PC-3 (cell line): Measurements from ENCODE around the gene ZNF487.

Experiments used
- EZH2 ChIP-seq: fragments of 300-600 bp; sonication (generic); IDR thresholded peaks from one replicate; pipeline ENCODE4 v1.6.1; 2017; ENCODE audit warnings: antibody characterized with exemption, mild to moderate bottlenecking, low read length; ENCODE audit not compliant: unreplicated experiment
- EZH2phosphoT487 ChIP-seq: fragments of 300-600 bp; sonication (generic); IDR thresholded peaks from 2 replicates; pipeline ENCODE4 v1.6.1; 2018; ENCODE audit warnings: mild to moderate bottlenecking, antibody characterized with exemption, low read length, borderline replicate concordance
- TF ChIP-seq, protein P1 (sequence below): fragments of 300-600 bp; sonication (generic); conservative IDR thresholded peaks from 2 replicates; pipeline ENCODE4 v1.5.1; 2017; ENCODE audit warnings: antibody characterized with exemption, low read depth, mild to moderate bottlenecking, low read length

DNA sequence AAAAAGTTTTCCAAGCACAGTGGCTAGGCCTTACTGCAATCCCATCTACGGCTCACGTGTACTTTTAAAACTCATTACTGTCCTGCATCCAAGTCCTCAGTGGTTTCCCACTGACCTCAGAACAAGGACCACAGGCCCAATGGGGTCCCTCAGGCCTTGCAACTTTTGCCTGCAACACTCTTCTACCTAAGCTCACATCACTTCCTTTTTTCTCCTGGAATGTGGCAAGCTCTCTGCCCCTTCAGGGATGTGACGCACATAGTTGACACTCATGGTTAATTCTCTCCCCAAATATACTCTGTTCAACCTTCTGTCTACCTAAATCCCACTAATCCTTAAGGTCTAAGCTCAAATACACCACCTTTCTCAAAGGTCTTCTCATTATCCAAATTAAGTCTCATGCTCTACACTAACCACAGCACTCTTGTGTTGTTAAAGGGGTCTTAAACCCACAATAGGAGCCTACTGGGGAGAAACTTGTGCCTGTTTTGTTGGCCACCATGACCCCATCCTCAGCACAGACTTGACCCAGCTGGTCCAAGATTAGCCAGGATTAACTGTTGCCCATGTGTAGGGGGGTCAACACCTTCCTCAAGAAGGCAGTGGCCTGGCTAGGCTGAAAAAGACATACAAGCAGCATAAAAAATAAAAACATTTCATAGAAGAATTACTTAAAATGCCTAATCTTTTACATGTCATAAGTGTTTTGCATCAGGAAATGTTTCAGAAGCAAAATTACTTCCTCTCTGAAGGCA lies 43.1 kb upstream of the ZNF487 start:
- TF ChIP-seq, protein P1, sequence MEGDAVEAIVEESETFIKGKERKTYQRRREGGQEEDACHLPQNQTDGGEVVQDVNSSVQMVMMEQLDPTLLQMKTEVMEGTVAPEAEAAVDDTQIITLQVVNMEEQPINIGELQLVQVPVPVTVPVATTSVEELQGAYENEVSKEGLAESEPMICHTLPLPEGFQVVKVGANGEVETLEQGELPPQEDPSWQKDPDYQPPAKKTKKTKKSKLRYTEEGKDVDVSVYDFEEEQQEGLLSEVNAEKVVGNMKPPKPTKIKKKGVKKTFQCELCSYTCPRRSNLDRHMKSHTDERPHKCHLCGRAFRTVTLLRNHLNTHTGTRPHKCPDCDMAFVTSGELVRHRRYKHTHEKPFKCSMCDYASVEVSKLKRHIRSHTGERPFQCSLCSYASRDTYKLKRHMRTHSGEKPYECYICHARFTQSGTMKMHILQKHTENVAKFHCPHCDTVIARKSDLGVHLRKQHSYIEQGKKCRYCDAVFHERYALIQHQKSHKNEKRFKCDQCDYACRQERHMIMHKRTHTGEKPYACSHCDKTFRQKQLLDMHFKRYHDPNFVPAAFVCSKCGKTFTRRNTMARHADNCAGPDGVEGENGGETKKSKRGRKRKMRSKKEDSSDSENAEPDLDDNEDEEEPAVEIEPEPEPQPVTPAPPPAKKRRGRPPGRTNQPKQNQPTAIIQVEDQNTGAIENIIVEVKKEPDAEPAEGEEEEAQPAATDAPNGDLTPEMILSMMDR, result no peak
- no peak for TF ChIP-seq EZH2
- TF ChIP-seq EZH2phosphoT487, result no peak
